Diencephalon (tissue), 1 donor: Measurements from ENCODE around the gene MRTFA. TPM values are rescaled to one million over a fixed set of nuclear protein-coding genes. Genes with fewer than 3 reads are reported as not detected.

ENCODE experiments used
- total RNA-seq: library from RNA; depleted of rRNA; stranded (reverse); fragments of >200 nt; gene quantifications from one replicate; pipeline ENCODE4 v1.2.3, GENCODE V29; 2014

The MRTFA gene
- 28.8 TPM for total RNA-seq

DNA sequence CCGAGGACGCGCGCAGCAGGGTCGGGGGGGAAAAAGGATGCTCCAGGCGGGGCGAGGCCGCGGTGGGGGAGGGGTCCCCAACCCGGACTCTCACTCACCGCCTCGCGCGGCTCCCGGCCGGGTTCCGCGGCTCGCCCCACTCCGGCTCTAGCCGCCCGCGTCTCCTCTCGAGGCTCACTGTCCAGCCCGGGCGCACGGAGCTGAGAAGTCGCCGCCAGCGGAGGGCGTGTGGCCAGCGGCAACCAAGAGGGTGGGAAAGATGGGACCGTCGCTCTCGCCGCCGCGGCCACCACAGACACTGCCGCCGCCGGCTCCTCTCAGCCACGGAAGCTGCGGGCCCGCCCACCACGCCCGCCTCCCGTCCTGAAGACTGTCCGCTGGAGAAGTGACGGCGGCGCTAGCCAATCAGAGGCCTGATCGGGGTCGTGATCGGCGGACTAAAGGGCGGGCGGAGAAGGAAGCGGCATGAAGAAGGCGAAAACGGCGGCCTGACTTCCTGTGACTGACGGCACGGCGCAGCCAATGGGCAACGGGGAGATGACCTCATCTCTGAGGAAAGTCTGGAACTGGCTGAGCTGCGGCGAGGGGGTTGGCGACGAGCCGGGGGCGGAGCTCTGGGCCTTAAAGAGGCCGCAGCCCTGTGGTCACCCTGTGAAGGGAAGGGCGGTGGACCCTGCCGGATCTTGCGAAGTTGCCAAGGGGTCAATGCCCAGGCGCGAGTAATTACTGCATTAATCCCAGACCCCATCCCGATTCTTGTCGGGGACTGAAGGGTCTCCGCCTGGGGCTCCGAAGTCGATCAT, at the start of gene MRTFA:
MRTFA (minus strand) TSS at position 340 of the 803 bp plus-strand sequence.

GRCh38 chr22:40679249-40679963, 42.9 kb upstream of the MRTFA start, which contains the start of gene MCHR1:
Gene MCHR1, plus strand, starts transcription at chr22:40679484. Its CDS starts 169 bp downstream, at chr22:40679653.

Other genes with a start within 250 kb of the MRTFA start
- gene MCHR1, start 42.8 kb upstream of the MRTFA start, total RNA-seq: 11.5 TPM
- 25.8 TPM for gene SLC25A17, start 182.6 kb upstream of the MRTFA start, total RNA-seq
- gene ST13, start 219.9 kb upstream of the MRTFA start, total RNA-seq: 183 TPM
- gene XPNPEP3, start 220.4 kb upstream of the MRTFA start, total RNA-seq: 10.4 TPM
- not detected for gene DNAJB7, start 225.4 kb upstream of the MRTFA start, total RNA-seq